ENCODE measurements around the gene RNF212.
"Not testable (repeated sequence)": the region's sequence is repeated elsewhere in the genome, so short reads cannot be mapped to it uniquely, and the experiment has no call there.

The RNF212 gene

GRCh38 chr4:1062419-1062818 is 50.9 kb downstream of the RNF212 start:
- DNase-seq: no peak

- no peak for DNase-seq
These were observed 51.6 kb downstream of the RNF212 start for GRCh38 chr4:1061760-1062159.

- no peak for DNase-seq
These were observed 52.2 kb downstream of the RNF212 start for GRCh38 chr4:1061056-1061700.

GRCh38 chr4:1060621-1061020 is 52.7 kb downstream of the RNF212 start:
- no peak for DNase-seq

GRCh38 chr4:1060121-1060520 is 53.2 kb downstream of the RNF212 start:
- no peak for DNase-seq

- DNase-seq: no peak
These were observed 54.2 kb downstream of the RNF212 start for GRCh38 chr4:1058997-1059665.

GRCh38 chr4:1058198-1058996 is 55.0 kb downstream of the RNF212 start:
- no peak for DNase-seq

GRCh38 chr4:1057403-1057745 is 56.0 kb downstream of the RNF212 start:
- DNase-seq: no peak

GRCh38 chr4:1056671-1057402 is 56.5 kb downstream of the RNF212 start:
- no peak for DNase-seq

- DNase-seq: no peak
These were observed 57.4 kb downstream of the RNF212 start for GRCh38 chr4:1055721-1056590.

- not testable (repeated sequence) for DNase-seq
These were observed 58.1 kb downstream of the RNF212 start for GRCh38 chr4:1055243-1055701.

GRCh38 chr4:1054696-1055242 is 58.6 kb downstream of the RNF212 start:
- not testable (repeated sequence) for DNase-seq

- not testable (repeated sequence) for DNase-seq
These were observed 59.5 kb downstream of the RNF212 start for GRCh38 chr4:1053891-1054290.

GRCh38 chr4:1053080-1053661 is 60.2 kb downstream of the RNF212 start:
- no peak for DNase-seq

- DNase-seq: no peak
These were observed 61.1 kb downstream of the RNF212 start for GRCh38 chr4:1052231-1052671.

GRCh38 chr4:1051472-1051871 is 61.9 kb downstream of the RNF212 start:
- DNase-seq: no peak

- DNase-seq: no peak
These were observed 62.7 kb downstream of the RNF212 start for GRCh38 chr4:1050486-1051213.

- no peak for DNase-seq
These were observed 63.8 kb downstream of the RNF212 start for GRCh38 chr4:1049591-1049905.

- DNase-seq: no peak
These were observed 64.4 kb downstream of the RNF212 start for GRCh38 chr4:1048773-1049590.
